Kidney (tissue), 14 donors: ENCODE results near the gene WASL. TPM values are rescaled to one million over a fixed set of nuclear protein-coding genes. Genes with fewer than 3 reads are reported as not detected.
A peak's percentile ranks its signal among the peaks of the same experiment; 100 is the strongest.
"Not testable (repeated sequence)": the region's sequence is repeated elsewhere in the genome, so short reads cannot be mapped to it uniquely, and the experiment has no call there.

ENCODE experiments used
- DNase-seq, 5 donors: peaks; one replicate each; pipeline ENCODE4 v3.0.0-alpha.2; 2013 to 2020
- FAIRE-seq: peaks from 2 replicates; lab custom pipeline; 2012; peaks lifted over from hg19 to GRCh38; lab: Jason Lieb, UNC
- H3K27ac ChIP-seq, 2 donors: one replicate each; pipeline ENCODE4 v1.7.0; 2013; ENCODE audit warnings: low read depth in 2 of 2, low read length in 2 of 2, inconsistent platforms in 1 of 2
- H3K27me3 ChIP-seq: one replicate; pipeline ENCODE4 v1.7.1; 2013; ENCODE audit warnings: low read length, inconsistent platforms; ENCODE audit not compliant: control insufficient read depth, insufficient read depth
- H3K36me3 ChIP-seq, 3 donors: one replicate each; pipeline versions ENCODE4 v1.7.0 to v1.7.1; 2013; ENCODE audit warnings: low read length in 3 of 3, control low read depth in 1 of 3, inconsistent platforms in 1 of 3; ENCODE audit not compliant: insufficient read depth in 3 of 3, control insufficient read depth in 2 of 3
- H3K4me1 ChIP-seq, 3 donors: one replicate each; pipeline versions ENCODE4 v1.7.0 to v1.7.1; 2013; ENCODE audit warnings: low read length in 3 of 3, inconsistent platforms in 1 of 3, low read depth in 1 of 3; ENCODE audit not compliant: control insufficient read depth in 2 of 3, insufficient read depth in 2 of 3
- H3K4me3 ChIP-seq, 3 donors: one replicate each; pipeline versions ENCODE4 v1.7.0 to v1.8.1; 2013; ENCODE audit warnings: low read length in 3 of 3, control low read depth in 1 of 3, inconsistent platforms in 1 of 3
- H3K9ac ChIP-seq, 3 donors: one replicate each; pipeline versions ENCODE4 v1.7.0 to v1.7.1; 2013; ENCODE audit warnings: low read length in 3 of 3, control low read depth in 1 of 3, inconsistent platforms in 1 of 3
- H3K9me3 ChIP-seq, 3 donors: one replicate each; pipeline versions ENCODE4 v1.7.0 to v1.7.1; 2013; ENCODE audit warnings: low read length in 3 of 3, control low read depth in 1 of 3, inconsistent platforms in 1 of 3; ENCODE audit not compliant: control insufficient read depth in 2 of 3, insufficient read depth in 1 of 3
- intact Hi-C: fragments of 100-400 bp; cut with DNase I; formaldehyde crosslinking; loops from one replicate; pipeline ENCODE4 v1.11.1; 2022
- polyA plus RNA-seq: library from polyadenylated mRNA; stranded (reverse); fragments of 350-450 nt; fragmentation: Illumina TruSeq; extraction: RNeasy Lipid Tissue Mini Kit (QIAGEN cat#74804); gene quantifications from one replicate; pipeline ENCODE4 v1.2.3, GENCODE V29; 2014; ENCODE audit warnings: low read depth, low replicate concordance; ENCODE audit not compliant: insufficient read depth
- total RNA-seq: library from RNA; stranded (reverse); fragmentation: NEBNext Ultra II Directional; extraction: Animal tissue kit (Norgen Biotek cat#: 25700); gene quantifications from one replicate; pipeline ENCODE4 v1.2.1, GENCODE V29; 2021
- TF ChIP-seq, protein P1 (sequence below): IDR thresholded peaks from 3 replicates; pipeline ENCODE4 v1.5.1; 2012; ENCODE audit warnings: mild to moderate bottlenecking, moderate library complexity, borderline replicate concordance; ENCODE audit not compliant: insufficient read depth; ENCODE audit errors: extremely low read depth
- donor health status: control.
- donor health status: control.
- donor health status: control.
- donor health status: control.
- donor health status: control.
- donor health status: DM: yes; HTN: yes; CAD: no.
- donor health status: Normal renal cell carcinoma (clear cell type).

The WASL gene
- total and polyA plus RNA-seq, 2 donors from 2014 or later: 28.7 to 50.4 TPM

DNA sequence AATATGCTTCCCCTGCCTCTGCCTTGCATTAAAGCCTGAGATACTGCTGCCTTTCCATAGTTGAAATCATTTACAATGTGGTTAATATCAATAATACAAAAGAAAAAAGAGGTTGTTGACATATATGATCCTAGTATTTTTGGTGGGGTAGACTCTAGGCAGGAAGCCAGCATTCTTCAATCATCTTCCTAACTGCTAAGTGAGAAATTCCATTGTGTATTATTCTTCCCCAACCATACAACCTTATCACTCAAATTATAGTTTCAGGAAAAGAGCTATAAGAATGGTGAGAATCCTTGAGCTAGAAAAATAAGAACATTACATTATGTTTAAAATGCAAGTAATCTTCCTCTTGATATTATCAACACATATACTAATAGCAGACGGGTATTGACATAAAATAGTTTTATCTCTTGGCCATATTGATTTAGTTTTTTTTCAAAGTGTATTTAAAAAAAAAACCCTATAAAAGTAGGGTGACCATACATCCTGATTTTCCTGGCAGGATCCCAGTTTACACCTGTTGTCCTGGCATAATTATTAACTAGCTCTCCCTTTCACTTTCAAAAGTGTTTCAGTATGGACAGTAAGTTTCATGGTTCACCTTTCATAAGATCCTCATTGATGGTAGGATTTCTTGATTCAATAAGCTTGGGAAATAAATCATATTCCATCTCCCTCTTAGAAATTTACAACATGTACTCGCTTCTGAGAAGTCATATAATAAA is 33.4 kb upstream of the WASL start:
- intact Hi-C loops: no loop called here
- Histone ChIP-seq H3K4me3 (no peak overlapping the region), H3K36me3 (no peaks in the 10 kb centered on the region), H3K9me3 (no peaks in the 10 kb centered on the region), H3K4me1 (peaks cover 0 to 3% (median 0%) of the 10 kb centered on the region in 3 donors), H3K9ac (no peak overlapping the region), H3K27ac (no peak overlapping the region), H3K27me3 (no peaks in the 10 kb centered on the region)
- no peak for FAIRE-seq
- DNase-seq: peak in 1 of 5 donors; percentile 25
- TF ChIP-seq, protein P1, sequence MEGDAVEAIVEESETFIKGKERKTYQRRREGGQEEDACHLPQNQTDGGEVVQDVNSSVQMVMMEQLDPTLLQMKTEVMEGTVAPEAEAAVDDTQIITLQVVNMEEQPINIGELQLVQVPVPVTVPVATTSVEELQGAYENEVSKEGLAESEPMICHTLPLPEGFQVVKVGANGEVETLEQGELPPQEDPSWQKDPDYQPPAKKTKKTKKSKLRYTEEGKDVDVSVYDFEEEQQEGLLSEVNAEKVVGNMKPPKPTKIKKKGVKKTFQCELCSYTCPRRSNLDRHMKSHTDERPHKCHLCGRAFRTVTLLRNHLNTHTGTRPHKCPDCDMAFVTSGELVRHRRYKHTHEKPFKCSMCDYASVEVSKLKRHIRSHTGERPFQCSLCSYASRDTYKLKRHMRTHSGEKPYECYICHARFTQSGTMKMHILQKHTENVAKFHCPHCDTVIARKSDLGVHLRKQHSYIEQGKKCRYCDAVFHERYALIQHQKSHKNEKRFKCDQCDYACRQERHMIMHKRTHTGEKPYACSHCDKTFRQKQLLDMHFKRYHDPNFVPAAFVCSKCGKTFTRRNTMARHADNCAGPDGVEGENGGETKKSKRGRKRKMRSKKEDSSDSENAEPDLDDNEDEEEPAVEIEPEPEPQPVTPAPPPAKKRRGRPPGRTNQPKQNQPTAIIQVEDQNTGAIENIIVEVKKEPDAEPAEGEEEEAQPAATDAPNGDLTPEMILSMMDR: no peak

DNA sequence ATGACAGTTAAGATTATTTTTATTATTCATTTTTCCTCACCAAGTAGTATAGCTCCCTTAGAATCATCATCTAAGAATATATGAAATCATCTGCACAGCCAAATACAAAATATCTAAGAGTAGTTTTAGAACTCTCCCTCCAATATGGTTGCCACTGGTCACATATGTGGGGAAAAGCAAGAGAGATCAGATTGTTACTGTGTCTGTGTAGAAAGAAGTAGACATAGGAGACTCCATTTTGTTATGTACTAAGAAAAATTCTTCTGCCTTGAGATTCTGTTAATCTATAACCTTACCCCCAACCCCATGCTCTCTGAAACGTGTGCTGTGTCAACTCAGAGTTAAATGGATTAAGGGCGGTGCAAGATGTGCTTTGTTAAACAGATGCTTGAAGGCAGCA is 31.7 kb upstream of the WASL start:
- H3K27me3 ChIP-seq, H3K9ac ChIP-seq, FAIRE-seq, H3K4me3 ChIP-seq, H3K9me3 ChIP-seq, H3K27ac ChIP-seq, DNase-seq, H3K4me1 ChIP-seq, H3K36me3 ChIP-seq, intact Hi-C loops: not testable (repeated sequence)

DNA sequence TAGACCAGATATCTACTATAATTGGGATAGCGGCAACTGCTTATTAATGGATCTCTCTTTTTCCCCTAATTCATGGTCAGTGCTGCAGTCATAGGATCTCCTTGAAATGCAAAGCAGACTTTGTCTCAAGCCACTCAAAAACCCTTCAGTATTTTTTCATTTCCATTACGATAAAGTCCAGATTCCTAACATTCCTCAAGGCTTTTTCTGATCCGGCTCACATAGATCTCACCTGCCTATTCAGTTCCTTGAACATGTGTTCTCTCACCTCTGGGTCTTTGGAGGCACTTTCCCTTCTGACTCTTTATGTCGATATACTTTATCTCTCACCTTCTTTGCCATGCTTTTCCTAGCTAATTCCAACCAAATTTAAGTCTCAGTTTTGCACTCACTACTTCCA is 25.7 kb upstream of the WASL start:
- FAIRE-seq (no peak), DNase-seq (peak in 1 of 5 donors; percentile 8)
- no peaks in the 10 kb centered on the region for H3K36me3 ChIP-seq
- H3K27me3 ChIP-seq: no peaks in the 10 kb centered on the region
- intact Hi-C loops: no loop called here
- TF ChIP-seq, protein P1: no peak
- no peaks in the 10 kb centered on the region for H3K9me3 ChIP-seq
- no peak overlapping the region for H3K27ac ChIP-seq
- H3K9ac ChIP-seq: no peak overlapping the region
- H3K4me1 ChIP-seq: no peaks in the 10 kb centered on the region
- H3K4me3 ChIP-seq: no peak overlapping the region

DNA sequence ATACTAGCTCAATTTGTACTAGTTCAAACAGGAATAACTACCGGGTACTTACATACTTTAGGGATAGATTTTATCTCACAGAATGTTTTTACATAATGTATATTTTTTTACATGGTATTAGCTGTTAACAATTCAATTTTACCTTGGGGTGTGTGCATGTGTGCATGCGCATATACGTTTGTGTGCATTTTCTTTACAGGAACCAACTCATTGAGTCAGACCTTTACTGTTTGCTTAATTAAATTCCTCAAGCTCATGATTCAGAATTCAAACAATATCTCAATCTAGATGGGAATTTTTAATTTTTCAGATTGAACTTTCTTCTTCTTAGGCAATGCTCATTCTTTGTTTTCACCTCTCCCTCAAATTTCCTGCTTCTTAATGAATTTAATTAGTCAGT is 24.7 kb upstream of the WASL start:
- intact Hi-C loops: no loop called here

More for the DNA sequence above, 24.7 kb upstream of the WASL start:
- Histone ChIP-seq H3K9me3 (no peaks in the 10 kb centered on the region), H3K27ac (no peak overlapping the region), H3K36me3 (no peaks in the 10 kb centered on the region), H3K4me3 (no peak overlapping the region), H3K9ac (no peak overlapping the region), H3K27me3 (no peaks in the 10 kb centered on the region), H3K4me1 (no peaks in the 10 kb centered on the region)
- TF ChIP-seq, protein P1: no peak
- DNase-seq: no peak
- no peak for FAIRE-seq
